Retinal pigment epithelial cell (primary cell): Measurements from ENCODE around the gene SLC39A1.

Experiments
- DNase-seq: peaks from one replicate; pipeline ENCODE4 v3.0.0-alpha.2; 2010; ENCODE audit warnings: low read depth
- H3K4me3 ChIP-seq: 2 replicates; pipeline ENCODE4 v1.5.1; 2011; ENCODE audit warnings: mild to moderate bottlenecking, low read length, control low read depth, moderate library complexity
- CTCF ChIP-seq: conservative IDR thresholded peaks from 2 replicates; pipeline ENCODE4 v1.5.1; 2011; ENCODE audit warnings: low read depth, low read length, control low read depth, inconsistent platforms

SLC39A1 gene

GRCh38 chr1:153957744-153958110 is 5.6 kb downstream of the SLC39A1 start:
- H3K4me3 ChIP-seq, result peak overlapping the region; percentile 94
- TF ChIP-seq CTCF, result no peak
- DNase-seq, result no peak

- H3K4me3 ChIP-seq, result peak overlapping the region; percentile 94
- no peak for TF ChIP-seq CTCF
- no peak for DNase-seq
Observed at GRCh38 chr1:153956997-153957715, 6.2 kb downstream of the SLC39A1 start.

GRCh38 chr1:153954826-153955225 is 8.5 kb downstream of the SLC39A1 start:
- no peak for DNase-seq
- no peak for TF ChIP-seq CTCF
- H3K4me3 ChIP-seq, result no peak overlapping the region

GRCh38 chr1:153953859-153954365 is 9.4 kb downstream of the SLC39A1 start:
- no peak overlapping the region for H3K4me3 ChIP-seq
- DNase-seq, result no peak
- TF ChIP-seq CTCF, result no peak

- no peak overlapping the region for H3K4me3 ChIP-seq
- no peak for DNase-seq
- no peak for TF ChIP-seq CTCF
Observed at GRCh38 chr1:153951801-153952200, 11.5 kb downstream of the SLC39A1 start.

- no peak for TF ChIP-seq CTCF
- H3K4me3 ChIP-seq, result no peak overlapping the region
- no peak for DNase-seq
Observed at GRCh38 chr1:153951183-153951582, 12.2 kb downstream of the SLC39A1 start.

GRCh38 chr1:153946622-153947241 is 16.6 kb downstream of the SLC39A1 start, which contains the start of gene DENND4B:
Gene DENND4B (minus strand): TSS chr1:153946718. CDS start chr1:153944374, 2,344 bp downstream.
- TF ChIP-seq CTCF, result peak; percentile 84
- peak within 1 kb of the TSS; percentile 80 for H3K4me3 ChIP-seq

More at GRCh38 chr1:153946622-153947241, 16.6 kb downstream of the SLC39A1 start, which contains the start of gene DENND4B:
- no peak for DNase-seq
